LNCaP clone FGC (cell line): ENCODE results near the gene PTTG2.

Experiments used
- DNase-seq: peaks from one replicate; pipeline ENCODE4 v3.0.0-alpha.2; 2011; ENCODE audit warnings: low read depth
- H3K4me3 ChIP-seq: 2 replicates; pipeline ENCODE4 v1.5.1; 2011; ENCODE audit warnings: mild to moderate bottlenecking, low read depth, low read length, control low read depth
- CTCF ChIP-seq: IDR thresholded peaks from 2 replicates; pipeline ENCODE4 v1.5.1; 2012; ENCODE audit warnings: mild to moderate bottlenecking; ENCODE audit not compliant: control insufficient read depth, insufficient read depth; ENCODE audit errors: extremely low read depth

The PTTG2 gene

GRCh38 chr4:37953620-37954293, 6.4 kb upstream of the PTTG2 start:
- no peak for TF ChIP-seq CTCF
- H3K4me3 ChIP-seq, result no peak overlapping the region
- DNase-seq, result no peak

DNA sequence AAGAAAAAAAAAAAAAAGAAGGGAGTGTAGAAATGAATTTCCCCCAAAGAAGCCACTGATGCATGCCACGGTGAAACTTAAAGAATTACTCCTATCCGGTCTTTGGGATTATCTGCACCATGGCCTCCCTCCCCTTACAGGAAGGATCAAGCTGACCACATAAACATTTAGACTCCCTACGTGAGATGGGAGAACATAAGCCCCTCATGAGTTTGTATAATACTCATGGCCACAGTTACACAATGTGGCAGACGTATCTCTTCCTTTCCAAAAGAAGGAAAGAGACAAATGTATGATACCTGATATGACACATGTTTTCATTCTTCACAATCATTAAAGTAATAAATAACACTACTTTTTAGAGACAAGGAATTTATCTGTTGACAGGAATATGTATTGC, 3.3 kb upstream of the PTTG2 start:
- no peak for TF ChIP-seq CTCF
- H3K4me3 ChIP-seq, result no peak overlapping the region
- no peak for DNase-seq

GRCh38 chr4:37958932-37959331, 1.3 kb upstream of the PTTG2 start:
- TF ChIP-seq CTCF, result no peak
- no peak for DNase-seq
- H3K4me3 ChIP-seq, result no peak overlapping the region

DNA sequence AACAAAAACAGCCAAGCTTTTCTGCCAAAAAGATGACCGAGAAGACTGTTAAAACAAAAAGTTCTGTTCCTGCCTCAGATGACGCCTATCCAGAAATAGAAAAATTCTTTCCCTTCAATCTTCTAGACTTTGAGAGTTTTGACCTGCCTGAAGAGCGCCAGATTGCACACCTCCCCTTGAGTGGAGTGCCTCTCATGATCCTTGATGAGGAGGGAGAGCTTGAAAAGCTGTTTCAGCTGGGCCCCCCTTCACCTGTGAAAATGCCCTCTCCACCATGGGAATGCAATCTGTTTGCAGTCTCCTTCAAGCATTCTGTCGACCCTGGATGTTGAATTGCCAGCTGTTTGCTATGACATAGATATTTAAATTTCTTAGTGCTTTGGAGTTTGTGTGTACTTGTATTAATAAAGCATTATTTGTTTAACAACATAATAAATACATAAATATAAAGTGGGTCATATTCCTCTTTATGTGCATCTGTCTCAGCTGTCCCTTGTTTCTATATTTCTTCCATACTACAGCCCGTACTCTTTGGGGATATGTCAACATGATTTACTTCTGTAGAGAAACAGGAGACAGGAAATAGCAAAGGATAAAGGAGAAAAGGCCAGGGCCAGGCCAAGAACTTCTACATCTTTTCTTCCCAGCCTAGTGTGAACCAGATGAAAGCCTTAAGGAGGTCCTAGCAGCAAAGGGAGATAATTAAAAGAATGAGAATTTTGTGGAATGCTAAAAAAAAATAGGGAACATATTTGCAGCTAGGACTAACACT, 667 bp downstream of the PTTG2 start:
- H3K4me3 ChIP-seq, result no peak overlapping the region
- no peak for DNase-seq
- TF ChIP-seq CTCF, result no peak

GRCh38 chr4:37964734-37965457, 4.7 kb downstream of the PTTG2 start:
- no peak overlapping the region for H3K4me3 ChIP-seq
- no peak for DNase-seq
- TF ChIP-seq CTCF, result no peak

- TF ChIP-seq CTCF, result no peak
- DNase-seq, result no peak
- H3K4me3 ChIP-seq, result no peak overlapping the region
Observed at GRCh38 chr4:37966044-37966443, 5.8 kb downstream of the PTTG2 start.
